Mesothelial cell of epicardium (in vitro differentiated cells): Measurements from ENCODE around the gene HAPLN3. TPM values are rescaled to one million over a fixed set of nuclear protein-coding genes. Genes with fewer than 3 reads are reported as not detected.

Source experiments
- DNase-seq, 2 experiments: peaks; one replicate each; pipeline ENCODE4 v3.0.0; 2021; ENCODE audit warnings: low spot score in 2 of 2; ENCODE audit not compliant: unreplicated experiment in 2 of 2
- H3K27ac Mint-ChIP-seq: 2 replicates; pipeline ENCODE4 v1.8.0; 2021; ENCODE audit warnings: mixed read lengths
- H3K27me3 Mint-ChIP-seq: 2 replicates; pipeline ENCODE4 v1.8.0; 2021; ENCODE audit warnings: low read depth, mixed read lengths
- H3K36me3 Mint-ChIP-seq: 2 replicates; pipeline ENCODE4 v1.8.0; 2021; ENCODE audit warnings: mixed read lengths
- H3K4me1 Mint-ChIP-seq: 2 replicates; pipeline ENCODE4 v1.8.0; 2021; ENCODE audit warnings: mixed read lengths
- H3K4me3 Mint-ChIP-seq: 2 replicates; pipeline ENCODE4 v1.8.0; 2021; ENCODE audit warnings: mild to moderate bottlenecking, moderate library complexity, mixed read lengths
- H3K9me3 Mint-ChIP-seq: 2 replicates; pipeline ENCODE4 v1.8.0; 2021; ENCODE audit warnings: mixed read lengths
- CTCF ChIP-seq: fragments of 200-600 bp; sonication (generic); IDR thresholded peaks from one replicate; pipeline ENCODE4 v1.5.0; 2021; ENCODE audit warnings: antibody characterized with exemption; ENCODE audit not compliant: unreplicated experiment
- total RNA-seq: library from RNA; stranded (reverse); gene quantifications from 3 replicates; pipeline ENCODE4 v1.2.1, GENCODE V29; 2021

HAPLN3 gene
- total RNA-seq, 1 donor from 2014 or later = 3.9 TPM

GRCh38 chr15:88843334-88843733 lies 52.0 kb downstream of the HAPLN3 start:
- no peaks in the 10 kb centered on the region for H3K9me3 Mint-ChIP-seq
- no peaks in the 10 kb centered on the region for H3K36me3 Mint-ChIP-seq
- no peaks in the 10 kb centered on the region for H3K4me1 Mint-ChIP-seq
- H3K4me3 Mint-ChIP-seq = no peak overlapping the region
- peaks cover 21% of the 10 kb centered on the region for H3K27me3 Mint-ChIP-seq
- no peak for TF ChIP-seq CTCF
- no peak for DNase-seq
- no peak overlapping the region for H3K27ac Mint-ChIP-seq

GRCh38 chr15:88842156-88842555 lies 53.2 kb downstream of the HAPLN3 start:
- peaks cover 21% of the 10 kb centered on the region for H3K27me3 Mint-ChIP-seq
- no peaks in the 10 kb centered on the region for H3K4me1 Mint-ChIP-seq
- H3K36me3 Mint-ChIP-seq = no peaks in the 10 kb centered on the region
- no peaks in the 10 kb centered on the region for H3K9me3 Mint-ChIP-seq
- DNase-seq = no peak
- TF ChIP-seq CTCF = no peak
- no peak overlapping the region for H3K4me3 Mint-ChIP-seq
- H3K27ac Mint-ChIP-seq = no peak overlapping the region

- no peak overlapping the region for H3K4me3 Mint-ChIP-seq
- TF ChIP-seq CTCF = no peak
- no peaks in the 10 kb centered on the region for H3K9me3 Mint-ChIP-seq
- no peaks in the 10 kb centered on the region for H3K36me3 Mint-ChIP-seq
- H3K27ac Mint-ChIP-seq = no peak overlapping the region
- no peak for DNase-seq
- peaks cover 21% of the 10 kb centered on the region for H3K27me3 Mint-ChIP-seq
- H3K4me1 Mint-ChIP-seq = no peaks in the 10 kb centered on the region
Measured at GRCh38 chr15:88841236-88841635, 54.1 kb downstream of the HAPLN3 start.

- no peak for TF ChIP-seq CTCF
- H3K27me3 Mint-ChIP-seq = peaks cover 19% of the 10 kb centered on the region
- no peaks in the 10 kb centered on the region for H3K9me3 Mint-ChIP-seq
- H3K36me3 Mint-ChIP-seq = no peaks in the 10 kb centered on the region
- no peak overlapping the region for H3K27ac Mint-ChIP-seq
- no peaks in the 10 kb centered on the region for H3K4me1 Mint-ChIP-seq
- H3K4me3 Mint-ChIP-seq = no peak overlapping the region
- no peak for DNase-seq
Measured at GRCh38 chr15:88839961-88840360, 55.4 kb downstream of the HAPLN3 start.

- Mint-ChIP-seq H3K4me3 (no peak overlapping the region), H3K27me3 (peaks cover 15% of the 10 kb centered on the region), H3K36me3 (no peaks in the 10 kb centered on the region), H3K27ac (no peak overlapping the region), H3K4me1 (no peaks in the 10 kb centered on the region), H3K9me3 (no peaks in the 10 kb centered on the region)
- TF ChIP-seq CTCF = no peak
- no peak for DNase-seq
Measured at GRCh38 chr15:88839146-88839545, 56.2 kb downstream of the HAPLN3 start.

GRCh38 chr15:88838667-88839066 lies 56.7 kb downstream of the HAPLN3 start:
- Mint-ChIP-seq H3K36me3 (no peaks in the 10 kb centered on the region), H3K27me3 (peaks cover 12% of the 10 kb centered on the region), H3K4me1 (peaks cover 2% of the 10 kb centered on the region), H3K27ac (no peak overlapping the region), H3K9me3 (no peaks in the 10 kb centered on the region), H3K4me3 (no peak overlapping the region)
- no peak for DNase-seq
- no peak for TF ChIP-seq CTCF
